CD4-positive, alpha-beta T cell treated with Interleukin-17A for 1 hour (primary cell): ENCODE measurements around the gene NKAIN1.
"Not testable (repeated sequence)": the region's sequence is repeated elsewhere in the genome, so short reads cannot be mapped to it uniquely, and the experiment has no call there.

Source experiments
- DNase-seq: peaks from one replicate; pipeline ENCODE4 v3.0.0-alpha.2; 2020

The NKAIN1 gene

DNA sequence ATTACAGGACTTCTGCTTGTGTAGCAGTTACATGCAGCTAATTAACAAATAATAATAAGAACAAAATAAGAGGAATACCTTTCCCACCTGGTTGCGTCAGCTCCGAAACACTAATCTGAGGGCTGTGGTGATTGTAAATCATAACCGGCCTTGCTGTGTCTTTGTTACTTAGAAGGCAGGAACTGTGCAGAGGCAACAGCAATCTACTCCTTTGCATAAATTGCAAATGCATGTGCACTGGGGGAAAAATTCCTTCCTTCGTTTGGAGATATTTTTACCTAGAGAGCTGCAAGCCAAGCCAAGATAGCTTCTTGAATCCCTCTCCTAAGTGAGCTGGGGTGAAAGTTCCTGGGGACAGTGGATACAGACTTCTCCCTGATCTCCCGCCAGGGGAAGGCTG lies 46.0 kb downstream of the NKAIN1 start:
- DNase-seq: no peak

DNA sequence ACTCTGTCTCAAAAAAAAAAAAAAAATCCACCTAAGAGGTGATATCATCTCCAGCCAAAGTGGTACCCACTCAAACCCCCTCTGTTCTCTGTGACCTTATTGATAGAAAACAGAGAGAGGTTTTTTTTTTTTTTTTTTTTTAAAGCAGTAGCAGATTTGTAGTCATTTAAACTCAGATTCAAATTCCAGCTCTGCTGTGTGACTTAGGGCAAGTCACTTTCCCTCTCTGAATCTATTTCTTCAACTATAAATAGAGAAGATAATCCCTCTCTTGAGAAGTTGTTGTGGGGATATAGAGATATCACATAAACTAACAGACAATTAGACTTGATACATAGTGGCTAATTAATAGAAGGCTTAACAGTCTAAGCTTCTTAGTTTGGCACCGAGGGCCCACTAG lies 48.4 kb downstream of the NKAIN1 start:
- DNase-seq: no peak

DNA sequence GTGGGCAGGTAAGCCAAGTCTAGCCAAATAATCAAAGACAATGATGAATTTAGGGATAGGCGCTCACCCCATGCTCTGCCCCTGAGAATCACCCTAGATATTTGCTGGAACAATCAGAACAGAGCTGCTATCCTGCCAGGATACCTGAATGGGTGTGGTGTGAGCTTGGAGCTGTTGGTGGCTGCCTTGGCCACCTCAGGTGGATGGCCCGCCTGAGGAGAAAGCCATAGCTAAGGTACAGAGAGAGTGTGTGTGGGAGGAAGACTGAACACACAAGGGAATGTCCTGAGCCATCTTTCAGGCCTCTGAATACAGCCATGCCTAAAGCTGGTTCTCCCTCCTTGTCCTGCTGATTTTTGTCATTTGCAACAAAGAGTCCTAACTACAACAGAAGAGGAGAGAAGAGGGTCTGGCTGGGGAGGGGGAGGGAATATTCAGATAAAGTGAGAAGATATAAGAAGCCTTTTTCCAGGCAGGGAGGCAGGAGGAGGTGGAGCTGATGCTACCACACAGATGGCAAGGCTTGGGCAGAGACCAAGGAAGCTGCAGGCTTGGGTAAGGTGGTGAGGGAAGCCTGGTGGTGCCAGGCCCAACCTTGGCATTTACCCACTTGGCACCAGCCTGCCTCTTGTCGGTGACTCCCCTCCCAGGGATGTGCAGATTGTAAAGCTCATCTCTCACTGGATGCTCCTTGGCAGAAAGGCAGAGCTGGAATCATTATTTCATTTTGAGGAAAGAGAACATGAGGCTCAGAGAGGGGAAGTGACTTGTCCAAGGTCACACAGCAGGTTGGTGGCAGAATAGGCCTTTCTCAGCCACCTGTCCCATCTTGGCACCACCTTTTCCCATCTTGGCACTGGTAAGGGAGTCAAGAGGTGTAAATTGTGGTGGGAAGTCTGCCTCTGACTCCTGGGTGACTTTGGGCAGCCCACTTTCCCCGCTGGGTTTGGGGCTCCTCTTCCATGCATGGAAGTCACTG lies 49.7 kb downstream of the NKAIN1 start:
- DNase-seq: no peak

DNA sequence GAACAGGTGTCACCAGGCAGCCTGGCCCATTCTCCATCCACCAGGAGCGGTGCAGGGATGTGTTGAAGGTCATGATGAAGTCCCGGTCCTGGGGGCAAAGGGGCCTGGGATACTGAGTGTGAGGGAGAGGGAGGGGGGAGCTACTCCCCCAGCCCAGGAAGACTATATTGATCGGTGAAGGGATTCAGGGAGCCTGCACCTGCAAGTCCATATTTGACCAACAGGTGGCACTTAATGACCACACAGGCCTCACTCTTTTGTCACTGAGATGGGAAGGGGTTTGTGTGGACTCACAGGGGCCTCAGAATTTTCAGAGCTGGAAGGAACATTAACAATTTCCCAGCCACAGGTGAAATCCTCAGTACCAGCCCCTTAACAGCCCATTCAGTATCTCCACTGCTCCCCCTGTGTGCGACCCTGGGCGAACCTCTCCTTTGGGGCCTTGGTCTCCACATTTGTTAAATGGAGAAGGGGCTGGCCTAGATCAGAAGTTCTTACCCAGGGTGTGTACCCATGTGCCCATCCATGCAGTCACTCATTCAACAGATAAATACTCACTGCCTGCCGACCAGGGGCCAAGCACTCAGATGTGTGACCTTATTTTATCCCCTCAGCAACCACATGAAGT lies 55.6 kb downstream of the NKAIN1 start:
- peak; percentile 39 for DNase-seq

DNA sequence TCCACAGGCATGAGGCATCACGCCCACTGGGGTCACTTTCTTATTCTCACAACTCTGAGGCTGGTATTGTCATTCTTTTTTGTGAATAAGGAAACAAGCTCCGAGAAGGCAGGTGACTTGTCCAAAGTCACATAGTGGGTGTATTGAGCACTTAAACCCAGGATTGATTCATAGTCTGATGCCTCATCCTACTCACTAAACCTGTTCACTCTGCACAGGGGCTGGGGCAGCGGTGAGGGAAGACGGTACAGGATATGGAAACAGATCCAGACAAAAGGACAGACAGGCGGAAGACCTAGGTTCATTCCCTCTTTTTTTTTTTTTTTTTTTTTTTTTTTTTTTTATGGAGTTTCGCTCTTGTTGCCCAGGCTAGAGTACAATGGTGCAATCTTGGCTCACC lies 56.6 kb downstream of the NKAIN1 start:
- no peak for DNase-seq

DNA sequence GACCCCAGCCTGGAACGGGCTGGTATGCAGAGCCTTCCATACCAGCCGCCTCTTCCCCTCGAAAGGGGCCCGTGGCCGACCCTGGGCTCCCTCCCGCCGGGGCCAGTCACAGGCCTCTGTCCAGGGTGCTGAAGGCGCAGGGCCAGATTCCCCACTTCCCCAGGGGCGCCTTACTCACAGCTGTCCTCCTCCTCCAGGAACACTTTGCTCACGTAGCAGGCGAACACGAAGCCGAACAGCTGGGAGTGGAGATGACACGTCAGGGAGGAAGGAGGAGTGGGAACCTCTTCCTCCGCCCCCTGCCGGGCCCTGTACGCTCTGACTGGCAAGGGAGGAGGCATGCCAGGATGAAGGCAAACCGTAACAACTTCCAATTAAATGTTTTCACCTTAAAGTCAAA lies 57.3 kb downstream of the NKAIN1 start:
- peak; percentile 36 for DNase-seq

DNA sequence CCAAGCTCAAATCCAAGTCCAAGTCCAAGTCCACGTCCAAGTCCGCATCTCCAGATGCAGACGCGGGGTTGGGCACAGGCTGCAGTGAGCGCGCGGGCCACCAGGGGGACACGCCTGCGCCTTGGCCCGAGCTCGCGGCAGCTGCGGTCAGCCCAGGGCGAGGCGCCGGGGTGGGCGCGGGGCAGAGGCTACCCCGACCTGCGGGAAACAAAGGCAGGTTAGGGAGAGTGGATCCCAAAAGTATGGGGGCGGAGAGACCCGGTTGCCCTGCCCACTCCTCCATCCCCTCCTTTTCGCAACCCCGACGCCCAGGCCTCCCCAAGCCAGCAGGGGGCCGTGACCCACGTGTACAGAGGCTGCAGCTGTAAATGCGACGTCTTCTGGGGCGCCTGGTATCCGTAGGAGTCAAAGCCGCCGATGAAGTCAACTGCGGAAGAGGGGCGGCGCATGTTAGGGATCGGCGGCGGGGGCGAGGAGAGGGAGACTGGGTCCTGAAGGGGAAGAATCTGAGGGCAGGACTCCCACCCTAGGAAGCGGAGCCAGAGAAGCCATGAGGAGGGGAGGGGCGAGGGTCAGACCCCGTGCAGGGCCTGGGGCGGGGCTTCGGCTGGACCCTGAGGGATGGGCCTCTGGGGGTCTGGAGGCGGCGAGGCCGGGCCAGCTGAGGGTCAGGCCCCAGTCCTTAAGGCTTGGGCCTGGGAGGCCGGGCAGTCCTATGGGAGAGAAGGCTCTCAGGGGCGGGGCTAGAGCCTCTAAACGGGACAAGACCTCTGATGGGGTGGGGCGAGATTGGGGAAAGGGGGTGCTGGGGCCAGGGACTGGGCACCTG lies 58.0 kb downstream of the NKAIN1 start:
- peak; percentile 10 for DNase-seq

DNA sequence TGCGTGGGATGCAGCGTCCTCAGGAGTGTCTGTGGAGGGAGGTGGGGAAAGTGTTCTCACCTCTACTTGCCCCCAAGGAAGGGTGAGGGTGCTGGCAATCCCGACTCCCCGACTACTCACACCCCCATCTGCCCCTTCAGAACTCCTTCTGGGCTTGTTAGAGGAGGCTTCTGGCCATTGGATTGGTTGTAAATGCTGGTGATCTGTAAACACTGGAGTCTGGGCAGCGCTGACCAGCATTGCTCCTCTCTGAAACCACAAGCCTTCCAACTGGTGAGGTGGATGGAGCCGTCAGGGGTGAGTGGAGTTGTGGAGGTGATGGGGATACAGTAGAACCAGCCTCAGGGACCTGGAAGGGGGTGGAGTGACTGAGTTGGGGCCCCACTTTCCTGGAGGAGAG lies 59.3 kb downstream of the NKAIN1 start:
- no peak for DNase-seq

DNA sequence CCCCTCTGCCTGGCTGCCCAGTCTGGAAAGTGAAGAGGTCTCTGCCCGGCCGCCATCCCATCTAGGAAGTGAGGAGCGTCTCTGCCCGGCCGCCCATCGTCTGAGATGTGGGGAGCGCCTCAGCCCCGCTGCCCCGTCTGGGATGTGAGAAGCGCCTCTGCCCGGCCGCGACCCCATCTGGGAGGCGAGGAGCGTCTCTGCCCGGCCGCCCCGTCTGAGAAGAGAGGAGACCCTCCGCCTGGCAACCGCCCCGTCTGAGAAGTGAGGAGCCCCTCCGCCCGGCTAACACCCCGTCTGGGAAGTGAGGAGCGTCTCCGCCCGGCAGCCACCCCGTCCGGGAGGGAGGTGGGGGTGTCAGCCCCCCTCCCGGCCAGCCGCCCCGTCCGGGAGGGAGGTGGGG lies 63.4 kb downstream of the NKAIN1 start:
- DNase-seq: not testable (repeated sequence)

DNA sequence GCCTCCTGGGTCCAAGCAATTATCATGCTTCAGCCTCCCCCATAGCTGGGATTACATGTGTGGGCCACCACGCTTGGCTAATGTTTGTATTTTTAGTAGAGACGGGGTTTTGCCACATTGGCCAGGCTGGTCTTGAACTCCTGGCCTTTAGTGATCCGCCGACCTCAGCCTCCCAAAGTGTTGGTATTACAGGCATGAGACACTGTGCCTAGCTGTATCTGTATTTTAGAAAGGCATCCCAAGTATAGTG lies 69.3 kb downstream of the NKAIN1 start:
- no peak for DNase-seq

DNA sequence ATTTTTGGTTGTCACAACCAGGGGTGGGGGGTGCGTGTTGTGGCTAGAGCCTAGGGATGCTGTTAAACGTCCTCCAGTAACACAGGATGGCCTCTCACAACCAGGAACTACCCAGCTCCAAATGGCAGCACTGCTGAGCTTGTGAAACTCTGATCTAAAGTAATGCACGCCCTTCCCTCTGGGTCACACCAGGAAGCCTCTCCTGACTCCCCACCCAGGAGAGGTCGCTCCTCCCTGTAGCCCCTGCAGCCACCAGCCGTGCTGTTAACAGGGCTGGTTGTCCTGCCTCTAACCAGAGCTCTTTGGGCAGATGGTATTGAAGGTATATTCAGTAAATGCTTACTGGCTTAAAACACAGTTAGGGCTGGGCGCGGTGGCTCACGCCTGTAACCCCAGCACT lies 73.2 kb downstream of the NKAIN1 start:
- DNase-seq: no peak

DNA sequence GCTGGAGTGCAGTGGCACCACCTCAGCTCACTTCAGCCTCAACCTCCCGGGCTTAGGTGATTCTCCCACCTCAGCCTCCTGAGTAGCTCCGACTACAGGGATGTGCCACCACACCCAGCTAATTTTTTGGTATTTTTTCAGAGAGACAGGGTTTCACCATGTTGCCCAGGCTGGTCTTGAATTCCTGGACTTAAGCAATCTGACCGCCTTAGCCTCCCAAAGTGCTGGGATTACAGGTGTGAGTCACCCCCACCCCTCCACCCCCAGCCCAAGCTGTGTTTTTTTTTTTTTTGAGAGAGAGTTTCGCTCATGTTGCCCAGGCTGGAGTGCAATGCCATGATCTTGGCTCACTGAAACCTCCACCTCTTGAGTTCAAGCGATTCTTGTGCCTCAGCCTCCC lies 75.4 kb downstream of the NKAIN1 start:
- DNase-seq: no peak

DNA sequence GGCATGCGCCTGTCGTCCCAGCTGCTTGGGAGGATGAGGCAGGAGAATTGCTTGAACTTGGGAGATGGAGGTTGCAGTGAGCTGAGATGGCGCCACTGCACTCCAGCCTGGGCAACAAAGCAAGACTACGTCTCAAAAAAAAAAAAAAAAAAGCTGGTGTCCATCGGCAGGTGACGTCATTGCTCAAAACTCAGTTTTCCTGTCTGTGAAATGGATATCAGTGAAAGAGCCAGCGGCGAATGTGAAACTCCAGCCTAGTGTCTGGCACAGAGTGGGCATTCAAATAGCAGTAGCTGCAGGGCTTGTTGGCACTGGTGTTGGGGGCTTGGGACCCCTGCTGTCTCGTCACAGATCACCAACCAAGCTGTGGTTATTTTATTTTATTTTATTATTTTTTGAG lies 75.8 kb downstream of the NKAIN1 start:
- DNase-seq: no peak

DNA sequence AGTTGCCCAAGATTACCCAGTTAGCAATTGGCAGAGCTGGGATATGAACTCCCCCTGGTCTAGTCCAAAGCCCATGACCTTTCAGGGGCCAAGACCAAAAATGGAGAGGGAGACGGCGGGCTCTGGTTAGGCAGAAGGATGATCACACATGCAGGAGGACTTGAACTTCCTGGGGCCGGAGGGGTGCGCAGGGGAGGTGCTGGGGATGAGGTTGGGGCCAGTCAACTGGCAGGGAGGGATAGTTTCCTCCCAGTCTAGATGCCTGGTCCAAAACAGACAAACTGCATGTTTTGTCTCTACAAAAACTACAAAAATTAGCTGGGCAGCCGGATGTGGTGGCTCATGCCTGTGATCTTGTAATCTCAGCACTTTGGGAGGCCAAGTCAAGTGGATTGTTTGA lies 78.1 kb downstream of the NKAIN1 start:
- DNase-seq: no peak

DNA sequence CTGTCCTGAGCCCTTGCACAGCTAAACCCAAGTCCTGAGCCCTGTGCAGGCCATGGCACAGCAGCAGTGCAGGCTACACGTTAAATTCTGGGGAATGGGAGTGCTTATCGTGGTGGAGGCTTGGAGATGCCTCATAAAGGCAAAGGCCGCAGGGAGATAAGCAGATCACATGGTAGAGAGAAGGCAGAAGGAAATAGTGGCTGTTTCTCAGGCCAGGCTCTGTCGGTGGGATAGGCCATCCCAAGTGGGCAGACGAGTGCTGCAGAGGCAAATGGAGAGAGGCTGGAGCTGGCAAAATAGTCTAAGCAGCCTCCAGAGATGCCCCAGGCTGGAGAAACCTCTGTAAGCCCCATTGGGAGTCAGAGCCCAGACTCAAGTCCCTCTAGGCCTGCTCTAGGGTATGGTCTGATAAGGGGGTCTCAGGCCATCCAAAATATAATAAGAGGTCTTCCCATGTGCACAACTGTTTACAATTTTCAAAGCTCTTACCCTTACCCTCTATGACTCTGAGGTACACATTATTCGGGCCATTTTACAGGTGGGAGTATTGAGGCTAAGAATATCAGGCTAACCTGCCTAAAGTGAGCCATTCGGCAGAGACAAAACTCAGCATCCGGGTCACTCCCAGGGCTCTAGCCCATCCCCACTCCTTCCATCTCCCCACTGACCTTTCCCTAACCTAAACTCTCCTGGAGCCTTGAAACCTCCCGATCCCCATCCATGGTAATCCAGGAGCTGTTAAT lies 79.6 kb downstream of the NKAIN1 start:
- no peak for DNase-seq

DNA sequence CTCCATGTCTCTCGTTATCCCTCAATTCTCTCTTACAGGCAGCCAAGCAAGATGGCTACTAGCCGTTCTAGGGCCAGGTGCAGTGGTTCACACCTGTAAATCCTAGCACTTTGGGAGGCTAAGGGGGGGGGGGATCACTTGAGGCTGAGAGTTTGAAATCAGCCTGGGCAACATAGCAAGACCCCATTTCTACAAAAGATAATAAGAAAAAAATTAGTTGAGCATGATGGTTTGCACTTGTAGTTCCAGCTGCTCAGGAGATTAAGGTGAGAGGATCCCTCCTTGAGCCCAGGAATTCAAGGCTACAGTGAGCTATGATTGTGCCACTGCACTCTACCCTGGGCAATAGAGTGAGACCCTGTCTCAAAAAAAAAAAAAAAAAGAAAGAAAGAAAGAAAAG lies 80.4 kb downstream of the NKAIN1 start:
- DNase-seq: no peak

DNA sequence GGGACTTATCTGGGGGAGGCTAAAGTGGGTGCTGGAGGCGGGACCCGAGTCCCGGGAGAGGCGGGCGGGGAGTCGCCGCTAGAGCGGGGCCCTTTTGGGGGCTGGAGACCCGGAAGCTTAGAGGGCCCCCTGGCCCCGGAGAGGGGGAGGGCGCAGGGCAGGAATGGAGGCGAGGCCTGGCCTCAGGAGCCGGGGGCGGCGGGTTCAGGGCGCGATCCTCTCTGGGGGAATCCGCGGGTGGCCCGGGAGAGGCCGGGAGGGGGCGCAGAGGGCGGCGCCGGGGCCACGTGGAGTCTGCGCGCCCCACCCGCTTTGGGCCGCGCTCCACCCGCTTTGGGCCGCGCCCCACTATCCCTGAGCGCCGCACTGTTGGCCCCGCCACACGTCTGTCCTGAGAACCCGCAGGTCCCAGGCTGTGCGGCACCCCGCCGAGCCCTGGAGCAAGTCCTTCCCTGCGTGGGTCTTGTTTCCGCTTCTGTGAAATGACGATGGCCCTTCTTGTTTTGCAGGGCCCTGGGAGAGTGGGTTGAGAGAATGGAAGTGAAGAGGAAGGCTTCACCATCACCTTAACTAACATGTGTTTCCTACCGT lies 84.4 kb downstream of the NKAIN1 start:
- DNase-seq: peak; percentile 61

DNA sequence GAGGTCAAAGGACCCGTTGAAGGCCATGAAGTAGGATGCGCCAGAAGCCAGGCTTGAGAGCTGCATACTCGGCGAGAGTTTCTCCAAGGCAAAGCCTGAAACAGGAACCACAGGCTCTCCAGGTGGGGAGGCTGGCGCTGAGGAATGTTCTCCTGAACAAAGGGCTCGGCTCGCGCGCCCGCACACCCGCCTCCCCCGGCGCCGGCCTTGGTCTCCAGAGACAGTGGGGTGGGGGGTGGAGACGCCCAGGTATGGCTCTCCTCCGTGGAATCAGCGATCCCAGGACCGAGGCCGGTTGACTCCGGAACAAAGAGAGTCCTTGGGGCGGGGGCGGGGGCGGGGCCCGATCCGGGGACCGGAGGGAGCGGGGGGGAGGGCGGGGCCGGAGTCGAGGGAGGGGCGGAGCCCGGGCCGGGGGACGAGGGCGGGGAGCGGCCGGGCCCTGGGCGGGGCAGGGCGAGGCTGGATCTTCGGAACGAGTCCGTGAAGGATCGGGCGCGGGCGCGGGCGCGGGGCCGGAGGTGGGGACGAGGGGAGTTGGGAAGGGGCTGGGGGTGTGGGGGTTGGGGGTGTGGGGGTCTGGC lies 85.0 kb downstream of the NKAIN1 start:
- DNase-seq: peak; percentile 71

DNA sequence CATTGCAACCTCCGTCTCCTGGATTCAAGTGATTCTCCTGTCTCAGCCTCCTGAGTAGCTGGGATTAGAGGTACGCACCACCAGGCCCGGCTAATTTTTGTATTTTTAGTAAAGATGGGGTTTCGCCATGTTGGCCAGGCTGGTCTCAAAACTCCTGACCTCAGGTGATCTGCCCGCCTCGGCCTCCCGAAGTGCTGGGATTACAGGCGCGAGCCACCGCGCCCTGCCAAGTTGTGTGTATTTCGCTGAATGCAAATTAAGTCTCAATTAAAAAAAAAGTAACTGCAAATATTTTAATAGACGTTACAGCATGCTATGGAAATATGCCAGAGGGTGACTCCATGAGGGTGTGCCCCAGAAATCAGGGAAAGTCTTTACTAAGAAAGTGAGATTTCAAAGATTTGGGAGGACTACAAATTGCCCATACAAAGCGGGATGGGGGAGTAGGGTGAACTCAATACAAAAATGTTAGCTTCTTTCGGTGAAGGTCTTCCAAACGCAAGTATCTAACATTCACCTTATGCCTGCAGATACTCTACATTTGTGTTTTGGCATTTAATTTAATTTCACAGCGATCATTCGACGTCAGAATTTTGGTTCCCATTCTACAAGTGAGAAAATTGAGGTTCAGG lies 85.6 kb downstream of the NKAIN1 start:
- no peak for DNase-seq

DNA sequence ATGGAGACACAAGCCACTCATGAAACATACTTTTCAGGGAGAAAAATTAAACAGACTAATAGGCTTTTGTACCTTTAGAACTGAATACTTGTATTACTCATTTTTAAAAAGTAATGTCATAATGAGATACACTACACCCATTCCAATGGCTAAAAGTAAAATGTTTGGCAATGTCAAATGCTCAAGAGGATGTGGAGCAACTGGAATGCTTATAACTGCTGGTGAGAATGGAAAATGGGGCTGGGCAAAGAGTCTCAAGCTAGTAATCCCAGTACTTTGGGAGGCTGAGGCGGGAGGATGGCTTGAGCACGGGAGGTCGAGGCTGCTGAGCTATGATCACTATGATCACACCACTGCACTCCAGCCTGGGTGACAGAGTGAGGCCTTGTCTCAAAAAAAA lies 86.3 kb downstream of the NKAIN1 start:
- DNase-seq: no peak

DNA sequence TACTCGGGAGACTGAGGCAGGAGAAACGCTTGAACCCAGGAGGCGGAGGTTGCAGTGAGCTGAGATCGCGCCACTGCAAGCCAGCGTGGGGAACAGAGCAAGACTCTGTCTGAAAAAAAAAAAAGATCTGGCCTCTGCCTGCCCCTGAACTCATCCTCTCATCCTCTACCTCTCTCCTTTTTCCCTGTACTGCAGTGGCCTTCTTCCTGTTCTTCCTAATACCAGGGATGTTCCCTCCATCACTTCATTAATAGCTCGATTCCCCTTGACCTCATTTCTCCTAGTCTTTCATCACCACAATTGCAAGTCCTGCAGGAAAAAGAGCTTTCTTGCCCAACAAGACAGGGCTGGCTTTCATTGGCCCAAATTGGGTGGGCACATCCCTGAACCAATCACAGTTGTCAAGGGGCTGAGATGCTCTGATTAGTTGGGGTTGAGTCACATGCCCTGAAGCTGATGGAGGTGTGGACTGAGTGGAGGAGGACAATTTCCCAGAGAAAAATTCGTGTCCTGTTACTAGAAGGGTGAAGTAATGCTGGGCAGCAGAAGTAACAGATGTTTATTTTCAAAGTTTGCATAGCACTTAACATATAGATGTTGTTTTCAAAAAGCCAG lies 87.4 kb downstream of the NKAIN1 start:
- DNase-seq: no peak
